GM18870 (cell line): ENCODE results near the gene SCAMP2.

Experiments used
- ATAC-seq: cut with Tn5 transposase; IDR thresholded peaks from one replicate; pipeline ENCODE4 v1.9.1; 2021; ENCODE audit warnings: moderate library complexity; ENCODE audit not compliant: unreplicated experiment

The SCAMP2 gene

GRCh38 chr15:74839526-74840395, 33.4 kb downstream of the SCAMP2 start:
- no peak for ATAC-seq

GRCh38 chr15:74838746-74839525, 34.2 kb downstream of the SCAMP2 start:
- ATAC-seq = no peak

- no peak for ATAC-seq
Measured at GRCh38 chr15:74838137-74838516, 35.0 kb downstream of the SCAMP2 start.

GRCh38 chr15:74837482-74838136, 35.6 kb downstream of the SCAMP2 start:
- ATAC-seq = no peak

- ATAC-seq = no peak
Measured at GRCh38 chr15:74836846-74837245, 36.3 kb downstream of the SCAMP2 start.

GRCh38 chr15:74835312-74835823, 37.8 kb downstream of the SCAMP2 start:
- ATAC-seq = no peak

GRCh38 chr15:74833376-74834107, 39.6 kb downstream of the SCAMP2 start:
- ATAC-seq = no peak

- ATAC-seq = no peak
Measured at GRCh38 chr15:74832826-74833225, 40.3 kb downstream of the SCAMP2 start.

- ATAC-seq = no peak
Measured at GRCh38 chr15:74831813-74832495, 41.2 kb downstream of the SCAMP2 start.

GRCh38 chr15:74830868-74831267, 42.3 kb downstream of the SCAMP2 start:
- ATAC-seq = no peak

GRCh38 chr15:74829991-74830390, 43.2 kb downstream of the SCAMP2 start:
- ATAC-seq = no peak

- no peak for ATAC-seq
Measured at GRCh38 chr15:74829486-74829885, 43.7 kb downstream of the SCAMP2 start.

GRCh38 chr15:74828835-74829234, 44.3 kb downstream of the SCAMP2 start:
- no peak for ATAC-seq

GRCh38 chr15:74827614-74828013, 45.6 kb downstream of the SCAMP2 start:
- no peak for ATAC-seq

GRCh38 chr15:74826921-74827320, 46.2 kb downstream of the SCAMP2 start:
- ATAC-seq = no peak

- no peak for ATAC-seq
Measured at GRCh38 chr15:74826364-74826819, 46.8 kb downstream of the SCAMP2 start, which contains the start of gene CPLX3. TSS of gene CPLX3 (plus strand) at chr15:74826627. CDS start at chr15:74826704, 77 bp downstream.

GRCh38 chr15:74825866-74826265, 47.3 kb downstream of the SCAMP2 start:
- ATAC-seq = no peak

GRCh38 chr15:74824976-74825375, 48.2 kb downstream of the SCAMP2 start:
- no peak for ATAC-seq

- ATAC-seq = no peak
Measured at GRCh38 chr15:74823324-74823723, 49.8 kb downstream of the SCAMP2 start.

- ATAC-seq = no peak
Measured at GRCh38 chr15:74822233-74822632, 50.9 kb downstream of the SCAMP2 start.
